GM10248 (cell line): Measurements from ENCODE around the gene LCLAT1.

Experiments used
- CTCF ChIA-PET: fragments of 300-600 bp; sonication (Branson Sonifier 250); formaldehyde crosslinking; extraction: SDS; loops from one replicate; lab custom pipeline; 2021; ENCODE audit warnings: antibody characterized with exemption; lab: Yijun Ruan, JAX
- POLR2A ChIA-PET: fragments of 350-650 bp; sonication (Branson Sonifier 250); formaldehyde crosslinking; extraction: SDS; loops from one replicate; lab custom pipeline; 2020; ENCODE audit warnings: antibody characterized with exemption; lab: Yijun Ruan, JAX
- DNase-seq: peaks from one replicate; pipeline ENCODE4 v3.0.0; 2012; ENCODE audit errors: extremely low spot score
- TF ChIP-seq, protein P1 (sequence below): IDR thresholded peaks from 2 replicates; pipeline ENCODE4 v1.5.1; 2012; ENCODE audit warnings: mild to moderate bottlenecking, low read depth; ENCODE audit errors: extremely low read depth, missing control alignments, control extremely low read depth

The LCLAT1 gene

DNA sequence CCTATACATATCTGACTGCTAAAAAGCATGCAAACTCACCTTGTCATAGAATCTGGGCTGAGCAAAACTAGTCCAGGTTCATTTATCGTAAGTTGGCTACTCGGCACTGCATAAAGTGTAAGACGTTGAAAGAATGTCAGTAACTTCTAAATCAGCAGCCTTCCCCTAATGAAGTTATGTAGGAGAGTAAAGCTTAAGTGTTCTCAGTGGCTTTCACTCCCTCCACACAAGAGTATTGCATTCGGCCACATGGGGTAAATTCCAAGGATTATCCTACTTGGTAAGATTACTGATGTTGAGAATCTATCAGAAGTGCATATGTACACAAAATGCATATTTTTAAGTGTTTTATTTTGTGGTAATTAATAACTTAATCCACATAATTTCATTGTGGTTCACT, 130.1 kb downstream of the LCLAT1 start:
- TF ChIP-seq, protein P1, sequence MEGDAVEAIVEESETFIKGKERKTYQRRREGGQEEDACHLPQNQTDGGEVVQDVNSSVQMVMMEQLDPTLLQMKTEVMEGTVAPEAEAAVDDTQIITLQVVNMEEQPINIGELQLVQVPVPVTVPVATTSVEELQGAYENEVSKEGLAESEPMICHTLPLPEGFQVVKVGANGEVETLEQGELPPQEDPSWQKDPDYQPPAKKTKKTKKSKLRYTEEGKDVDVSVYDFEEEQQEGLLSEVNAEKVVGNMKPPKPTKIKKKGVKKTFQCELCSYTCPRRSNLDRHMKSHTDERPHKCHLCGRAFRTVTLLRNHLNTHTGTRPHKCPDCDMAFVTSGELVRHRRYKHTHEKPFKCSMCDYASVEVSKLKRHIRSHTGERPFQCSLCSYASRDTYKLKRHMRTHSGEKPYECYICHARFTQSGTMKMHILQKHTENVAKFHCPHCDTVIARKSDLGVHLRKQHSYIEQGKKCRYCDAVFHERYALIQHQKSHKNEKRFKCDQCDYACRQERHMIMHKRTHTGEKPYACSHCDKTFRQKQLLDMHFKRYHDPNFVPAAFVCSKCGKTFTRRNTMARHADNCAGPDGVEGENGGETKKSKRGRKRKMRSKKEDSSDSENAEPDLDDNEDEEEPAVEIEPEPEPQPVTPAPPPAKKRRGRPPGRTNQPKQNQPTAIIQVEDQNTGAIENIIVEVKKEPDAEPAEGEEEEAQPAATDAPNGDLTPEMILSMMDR: no peak

DNA sequence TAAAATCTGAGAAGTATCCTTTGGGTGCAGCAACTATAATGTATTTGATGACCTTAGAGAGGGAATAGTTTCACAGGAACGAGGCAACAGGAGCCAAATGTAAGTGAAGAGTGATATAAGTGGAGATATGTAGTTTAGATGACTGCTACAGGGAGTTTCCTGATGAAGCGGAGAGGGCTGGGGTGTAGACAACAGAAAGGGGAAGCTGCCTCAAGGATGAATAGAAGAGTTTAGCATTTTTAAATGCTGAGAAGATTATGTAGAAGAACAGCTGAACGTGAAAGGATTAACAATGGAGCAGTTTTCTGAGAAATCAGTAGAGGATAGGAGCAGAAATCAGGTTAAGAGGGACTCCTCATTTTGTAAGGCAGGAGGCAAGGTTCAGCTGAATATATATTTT, 133.3 kb downstream of the LCLAT1 start:
- POLR2A ChIA-PET: no interaction called here
- CTCF ChIA-PET: interaction anchor here (1.3 kb wide), 1 partner anchor 8 kb away, joined by 4 read pairs; no protein-coding TSS in a partner anchor
- TF ChIP-seq, protein P1: no peak
- DNase-seq: no peak

More for the DNA sequence above, 130.1 kb downstream of the LCLAT1 start:
- DNase-seq: no peak
- ChIA-PET POLR2A (no interaction called here), CTCF (no interaction called here)

DNA sequence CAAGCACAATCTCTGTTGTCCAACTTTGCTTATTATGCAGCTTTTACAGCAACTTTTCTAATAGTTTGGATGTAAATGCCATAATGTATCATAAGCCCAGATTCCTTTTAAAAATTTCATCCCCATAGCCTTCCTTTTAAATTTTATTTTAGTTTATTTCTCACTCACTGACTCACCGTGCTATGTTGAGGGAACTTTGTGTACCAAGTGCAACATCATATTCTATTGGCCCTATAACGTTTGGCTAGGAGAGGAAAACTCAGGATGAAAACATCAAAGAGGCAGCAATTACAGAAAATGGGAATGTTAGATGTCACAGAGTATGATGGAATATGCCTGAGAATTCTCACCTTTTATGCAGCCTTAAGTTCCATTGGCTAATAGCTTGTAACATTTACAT, 135.5 kb downstream of the LCLAT1 start:
- TF ChIP-seq, protein P1: no peak
- DNase-seq: no peak
- POLR2A ChIA-PET: no interaction called here
- CTCF ChIA-PET: interaction anchor here (0.9 to 1.4 kb wide), 2 partner anchors 15 to 374 kb away, joined by 3 read pairs; no protein-coding TSS in a partner anchor

DNA sequence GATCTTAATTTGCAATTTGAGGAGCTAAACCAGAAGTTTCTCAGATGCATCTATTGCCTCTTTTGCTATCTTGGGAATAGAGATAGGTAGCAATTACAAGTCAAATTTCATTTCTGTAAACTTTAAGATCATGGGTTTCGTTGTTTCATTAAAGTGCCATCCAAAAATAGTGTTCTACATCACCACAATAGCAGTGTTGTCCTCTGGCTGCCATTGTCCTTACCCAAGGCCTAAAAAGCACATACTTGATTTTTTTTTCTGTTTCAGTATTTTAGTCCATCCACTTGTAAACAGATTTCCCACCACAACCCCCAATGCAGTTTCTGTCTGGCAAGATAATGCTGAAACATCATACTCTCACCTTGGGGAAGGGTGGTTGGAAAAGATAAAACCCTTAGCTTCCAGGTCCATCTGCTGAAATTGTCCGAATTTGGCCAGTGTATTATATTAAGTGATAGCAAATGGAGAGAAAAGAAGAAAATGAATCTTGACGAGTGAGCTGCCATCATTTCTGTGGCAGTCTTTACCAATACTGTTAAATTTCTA, 136.2 kb downstream of the LCLAT1 start:
- ChIA-PET POLR2A (no interaction called here), CTCF (interaction anchor here (0.9 to 2.0 kb wide), 3 partner anchors 10 to 375 kb away, joined by 3 to 8 read pairs (median 3); no protein-coding TSS in a partner anchor)
- DNase-seq: no peak
- TF ChIP-seq, protein P1: no peak

DNA sequence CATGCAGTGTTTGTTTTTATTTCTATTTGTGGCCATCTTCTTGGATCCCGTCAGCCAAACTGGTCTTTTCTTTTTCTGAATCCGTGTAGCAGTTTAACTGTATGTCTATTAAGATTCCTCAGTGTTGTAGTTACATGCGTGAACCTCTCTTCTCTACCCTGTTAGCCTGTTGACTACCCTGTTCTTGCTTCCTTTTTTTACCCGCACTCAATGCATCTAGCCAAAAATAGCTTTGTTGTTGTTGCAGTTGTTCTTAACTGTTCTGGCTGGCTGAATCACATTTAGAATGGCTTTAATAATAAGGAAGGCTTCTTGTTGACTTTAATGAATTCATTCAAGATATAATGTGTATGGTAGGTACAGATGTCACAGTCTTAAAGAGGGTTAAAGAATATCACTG, 137.1 kb downstream of the LCLAT1 start:
- ChIA-PET POLR2A (no interaction called here), CTCF (interaction anchor here (2.0 kb wide), 1 partner anchor 11 kb away, joined by 8 read pairs; no protein-coding TSS in a partner anchor)
- TF ChIP-seq, protein P1: no peak
- peak; percentile 42 for DNase-seq

DNA sequence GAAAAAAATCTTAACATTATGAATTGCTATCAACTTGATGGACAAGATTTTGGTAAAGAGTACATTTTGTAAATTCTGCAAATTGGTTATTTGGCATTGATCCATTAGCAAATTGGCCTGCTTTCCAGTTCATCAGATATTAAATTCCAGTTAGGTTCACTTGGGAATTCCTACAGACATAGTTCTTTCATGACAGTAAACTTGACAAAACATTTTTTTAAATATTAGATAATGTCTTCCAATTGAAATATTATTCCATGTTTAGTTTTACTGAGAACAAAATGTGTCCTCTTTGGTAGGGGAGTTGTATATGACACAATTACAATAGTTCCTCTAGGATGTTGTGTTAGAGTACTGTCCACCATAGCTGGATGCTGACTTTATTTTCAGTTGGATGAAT, 141.9 kb downstream of the LCLAT1 start:
- TF ChIP-seq, protein P1: no peak
- ChIA-PET CTCF (interaction anchor here (1.2 kb wide), 1 partner anchor 18 kb away, joined by 3 read pairs; no protein-coding TSS in a partner anchor), POLR2A (no interaction called here)
- no peak for DNase-seq
